WTC11 (cell line): Measurements from ENCODE around the gene GABPB2.

Source experiments
- CREM ChIP-seq: sonication (generic); formaldehyde crosslinking; IDR thresholded peaks from 2 replicates; pipeline ENCODE4 v1.8.1; 2022; ENCODE audit warnings: mild to moderate bottlenecking, missing genetic modification reagents, moderate library complexity
- CTCF ChIP-seq: fragments of 200-600 bp; IDR thresholded peaks from 2 replicates; pipeline ENCODE4 v1.8.0; 2022; ENCODE audit warnings: antibody characterized with exemption
- E2F4 ChIP-seq: sonication (generic); formaldehyde crosslinking; IDR thresholded peaks from 2 replicates; pipeline ENCODE4 v1.8.1; 2022; ENCODE audit warnings: low read depth, mild to moderate bottlenecking, moderate library complexity, missing genetic modification reagents, borderline replicate concordance
- FOXP4 ChIP-seq: sonication (generic); formaldehyde crosslinking; IDR thresholded peaks from 2 replicates; pipeline ENCODE4 v1.8.0; 2022; ENCODE audit warnings: mild to moderate bottlenecking, missing genetic modification reagents
- IRF2 ChIP-seq: sonication (generic); formaldehyde crosslinking; IDR thresholded peaks from 2 replicates; pipeline ENCODE4 v1.8.0; 2022; ENCODE audit warnings: low read depth, missing genetic modification reagents, borderline replicate concordance
- MYBL2 ChIP-seq: sonication (generic); formaldehyde crosslinking; IDR thresholded peaks from 2 replicates; pipeline ENCODE4 v1.8.1; 2023; ENCODE audit warnings: mild to moderate bottlenecking, moderate library complexity, missing genetic modification reagents
- SP1 ChIP-seq: sonication (generic); formaldehyde crosslinking; conservative IDR thresholded peaks from 2 replicates; pipeline ENCODE4 v1.8.1; 2022; ENCODE audit warnings: missing genetic modification reagents
- TEAD4 ChIP-seq: sonication (generic); formaldehyde crosslinking; IDR thresholded peaks from 2 replicates; pipeline ENCODE4 v1.8.0; 2022; ENCODE audit warnings: mild to moderate bottlenecking, missing genetic modification reagents
- ZBTB21 ChIP-seq: sonication (generic); formaldehyde crosslinking; IDR thresholded peaks from 2 replicates; pipeline ENCODE4 v1.8.1; 2023; ENCODE audit warnings: mild to moderate bottlenecking, missing genetic modification reagents, borderline replicate concordance
- ZNF263 ChIP-seq: sonication (generic); formaldehyde crosslinking; IDR thresholded peaks from 2 replicates; pipeline ENCODE4 v1.8.1; 2022; ENCODE audit warnings: low read depth, mild to moderate bottlenecking, moderate library complexity, missing genetic modification reagents
- TF ChIP-seq, protein P1 (sequence below): sonication (generic); formaldehyde crosslinking; IDR thresholded peaks from 2 replicates; pipeline ENCODE4 v1.8.0; 2022; ENCODE audit warnings: mild to moderate bottlenecking, missing genetic modification reagents
- TF ChIP-seq, protein P2 (sequence below): sonication (generic); formaldehyde crosslinking; IDR thresholded peaks from 2 replicates; pipeline ENCODE4 v1.8.0; 2022; ENCODE audit warnings: mild to moderate bottlenecking, missing genetic modification reagents
- TF ChIP-seq, protein P3 (sequence below): sonication (generic); formaldehyde crosslinking; IDR thresholded peaks from 2 replicates; pipeline ENCODE4 v1.8.1; 2023; ENCODE audit warnings: mild to moderate bottlenecking, moderate library complexity, missing genetic modification reagents

- TF ChIP-seq CTCF (no peak), E2F4 (CRISPR knock-in tag) (no peak), IRF2 (no peak), CREM (CRISPR knock-in tag) (no peak), ZBTB21 (CRISPR knock-in tag) (no peak), TEAD4 (CRISPR knock-in tag) (0 out of 2 replicates have a peak, but pooled peaks have one; percentile 36), ZNF263 (CRISPR knock-in tag) (no peak), FOXP4 (CRISPR knock-in tag) (no peak), MYBL2 (CRISPR knock-in tag) (0 out of 2 replicates have a peak, but pooled peaks have one; percentile 13), SP1 (CRISPR knock-in tag) (no peak)
- TF ChIP-seq, protein P1, sequence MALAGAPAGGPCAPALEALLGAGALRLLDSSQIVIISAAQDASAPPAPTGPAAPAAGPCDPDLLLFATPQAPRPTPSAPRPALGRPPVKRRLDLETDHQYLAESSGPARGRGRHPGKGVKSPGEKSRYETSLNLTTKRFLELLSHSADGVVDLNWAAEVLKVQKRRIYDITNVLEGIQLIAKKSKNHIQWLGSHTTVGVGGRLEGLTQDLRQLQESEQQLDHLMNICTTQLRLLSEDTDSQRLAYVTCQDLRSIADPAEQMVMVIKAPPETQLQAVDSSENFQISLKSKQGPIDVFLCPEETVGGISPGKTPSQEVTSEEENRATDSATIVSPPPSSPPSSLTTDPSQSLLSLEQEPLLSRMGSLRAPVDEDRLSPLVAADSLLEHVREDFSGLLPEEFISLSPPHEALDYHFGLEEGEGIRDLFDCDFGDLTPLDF (CRISPR knock-in tag) = no peak
- TF ChIP-seq, protein P2, sequence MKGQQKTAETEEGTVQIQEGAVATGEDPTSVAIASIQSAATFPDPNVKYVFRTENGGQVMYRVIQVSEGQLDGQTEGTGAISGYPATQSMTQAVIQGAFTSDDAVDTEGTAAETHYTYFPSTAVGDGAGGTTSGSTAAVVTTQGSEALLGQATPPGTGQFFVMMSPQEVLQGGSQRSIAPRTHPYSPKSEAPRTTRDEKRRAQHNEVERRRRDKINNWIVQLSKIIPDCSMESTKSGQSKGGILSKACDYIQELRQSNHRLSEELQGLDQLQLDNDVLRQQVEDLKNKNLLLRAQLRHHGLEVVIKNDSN (CRISPR knock-in tag) = no peak
- TF ChIP-seq, protein P3, sequence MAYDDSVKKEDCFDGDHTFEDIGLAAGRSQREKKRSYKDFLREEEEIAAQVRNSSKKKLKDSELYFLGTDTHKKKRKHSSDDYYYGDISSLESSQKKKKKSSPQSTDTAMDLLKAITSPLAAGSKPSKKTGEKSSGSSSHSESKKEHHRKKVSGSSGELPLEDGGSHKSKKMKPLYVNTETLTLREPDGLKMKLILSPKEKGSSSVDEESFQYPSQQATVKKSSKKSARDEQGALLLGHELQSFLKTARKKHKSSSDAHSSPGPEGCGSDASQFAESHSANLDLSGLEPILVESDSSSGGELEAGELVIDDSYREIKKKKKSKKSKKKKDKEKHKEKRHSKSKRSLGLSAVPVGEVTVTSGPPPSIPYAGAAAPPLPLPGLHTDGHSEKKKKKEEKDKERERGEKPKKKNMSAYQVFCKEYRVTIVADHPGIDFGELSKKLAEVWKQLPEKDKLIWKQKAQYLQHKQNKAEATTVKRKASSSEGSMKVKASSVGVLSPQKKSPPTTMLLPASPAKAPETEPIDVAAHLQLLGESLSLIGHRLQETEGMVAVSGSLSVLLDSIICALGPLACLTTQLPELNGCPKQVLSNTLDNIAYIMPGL = no peak
These were observed 75.5 kb downstream of the GABPB2 start for GRCh38 chr1:151146072-151146411.
